Hematopoietic multipotent progenitor cell treated with erythropoietin and hydrocortisone succinate and interleukin-3 and kit ligand, for 15 days (in vitro differentiated cells): ENCODE data around the gene ASCC3.
"Not testable (repeated sequence)": the region's sequence is repeated elsewhere in the genome, so short reads cannot be mapped to it uniquely, and the experiment has no call there.

Experiments
- DNase-seq: peaks from one replicate; pipeline ENCODE4 v3.0.0-alpha.2; 2015; ENCODE audit warnings: low spot score

Gene ASCC3

DNA sequence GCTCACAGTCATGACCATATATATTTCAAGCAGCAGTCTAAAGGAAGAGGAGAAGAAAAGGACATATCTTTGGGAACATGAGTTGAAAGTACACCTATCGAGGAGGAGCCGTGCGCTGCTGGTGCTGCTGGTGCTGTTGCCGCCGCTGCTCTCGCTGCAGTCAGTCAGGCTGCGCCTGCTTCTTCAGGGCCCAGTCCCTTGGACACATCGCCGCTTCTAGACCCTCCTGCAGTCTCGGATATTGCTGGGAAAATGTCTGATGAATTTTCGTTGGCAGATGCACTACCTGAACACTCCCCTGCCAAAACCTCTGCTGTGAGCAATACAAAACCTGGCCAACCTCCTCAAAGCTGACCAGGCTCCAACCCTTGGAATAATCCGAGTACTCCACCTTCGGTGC lies 8.2 kb upstream of the ASCC3 start:
- no peak for DNase-seq

DNA sequence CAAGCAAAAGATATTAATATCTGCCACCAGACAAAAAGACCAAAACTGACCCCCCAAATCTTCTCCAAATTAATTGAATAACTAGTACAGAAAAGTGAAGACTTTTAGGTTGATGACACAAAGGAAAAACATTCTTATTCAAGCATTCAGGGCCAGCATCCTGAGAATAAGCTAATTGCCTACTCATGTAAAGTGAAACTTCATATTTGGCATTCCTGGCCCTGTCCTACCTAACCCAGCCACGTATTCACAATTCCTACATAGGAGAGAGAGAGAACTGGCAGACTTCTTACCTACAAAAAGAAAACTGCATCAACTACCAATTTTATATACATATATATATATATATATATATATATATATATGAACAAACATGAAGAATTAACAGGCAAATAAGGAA lies 4.9 kb upstream of the ASCC3 start:
- no peak for DNase-seq

DNA sequence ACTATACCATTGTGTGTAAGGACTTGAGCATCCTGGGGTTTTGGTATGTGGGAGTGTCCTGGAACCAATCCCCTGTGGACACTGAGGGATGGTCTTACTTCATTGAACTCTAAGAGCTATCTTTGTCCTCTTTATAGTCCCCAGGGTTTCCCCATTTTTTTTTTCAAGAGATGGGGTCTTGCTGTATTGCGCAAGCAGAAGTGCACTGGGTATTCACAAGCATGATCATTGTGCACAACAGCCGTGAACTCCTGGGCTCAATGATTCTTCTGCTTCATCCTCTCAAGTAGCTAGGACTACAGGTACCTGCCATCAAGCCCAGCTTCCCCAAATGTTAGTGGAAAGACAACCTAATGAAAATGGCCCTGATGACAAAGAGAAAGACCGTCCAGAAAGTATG lies 2.2 kb upstream of the ASCC3 start:
- DNase-seq: no peak

- DNase-seq: no peak
Observed at GRCh38 chr6:100881707-100882040, 545 bp upstream of the ASCC3 start.

- peak; percentile 24 for DNase-seq
Observed at GRCh38 chr6:100880149-100880852, 828 bp downstream of the ASCC3 start.

DNA sequence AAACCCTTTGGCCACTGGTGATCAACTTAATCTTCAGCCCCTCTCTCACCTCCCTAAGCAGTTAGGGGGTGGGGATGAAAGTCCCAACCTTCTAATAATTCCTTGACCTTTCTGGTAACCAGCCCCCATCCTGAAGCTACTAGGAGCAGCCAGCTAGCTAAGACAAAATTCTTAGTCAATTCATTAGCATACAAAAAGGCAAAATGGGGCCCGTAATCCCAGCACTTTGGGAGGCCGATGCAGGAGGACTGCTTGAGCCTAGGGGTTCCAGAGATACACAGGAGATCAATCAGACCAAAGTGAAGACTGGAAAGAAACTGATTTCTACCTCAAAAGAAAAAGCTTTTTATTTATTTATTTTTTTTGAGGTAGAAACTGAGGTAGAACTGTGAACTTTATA lies 1.8 kb downstream of the ASCC3 start:
- no peak for DNase-seq

GRCh38 chr6:100877851-100878250 lies 3.3 kb downstream of the ASCC3 start:
- DNase-seq: no peak

GRCh38 chr6:100876251-100876650 lies 4.9 kb downstream of the ASCC3 start:
- no peak for DNase-seq

DNA sequence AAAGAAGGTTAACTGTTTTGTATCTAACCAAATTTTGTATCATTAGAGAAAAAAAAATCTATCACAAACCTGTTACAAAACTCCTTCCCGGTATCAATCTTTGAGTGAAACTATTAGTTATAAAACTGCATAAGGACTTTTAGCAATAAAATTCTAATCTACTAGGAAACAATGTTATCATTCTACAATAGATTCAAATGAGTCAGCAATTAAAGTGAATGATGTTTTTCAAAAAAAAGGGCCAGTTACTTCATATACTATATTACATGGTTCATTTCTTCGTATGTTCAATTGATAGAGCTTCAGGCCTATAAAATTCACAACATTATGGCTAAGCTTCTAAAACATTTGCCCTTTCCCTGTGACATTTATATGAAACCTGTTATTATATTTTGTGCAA lies 15.6 kb downstream of the ASCC3 start:
- no peak for DNase-seq

DNA sequence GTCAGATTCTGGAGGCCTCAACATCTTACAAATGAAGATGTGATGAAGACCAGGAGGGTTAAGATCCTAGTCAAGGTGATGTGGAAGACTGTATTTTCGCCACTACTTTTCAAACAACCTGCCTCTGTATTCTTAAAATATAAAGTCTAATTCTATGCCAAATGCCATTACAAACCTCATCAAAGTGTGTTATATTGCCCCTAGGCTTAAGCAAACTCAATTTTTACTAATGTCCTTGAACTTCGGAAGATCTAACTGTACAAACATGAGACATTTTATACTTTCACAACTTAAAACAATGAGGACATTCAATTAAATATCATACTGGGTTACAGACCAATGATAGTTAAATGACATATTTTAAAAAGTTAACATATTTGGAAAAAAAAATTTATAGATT lies 19.1 kb downstream of the ASCC3 start:
- DNase-seq: no peak

- DNase-seq: no peak
Observed at GRCh38 chr6:100856146-100856545, 25.0 kb downstream of the ASCC3 start.

DNA sequence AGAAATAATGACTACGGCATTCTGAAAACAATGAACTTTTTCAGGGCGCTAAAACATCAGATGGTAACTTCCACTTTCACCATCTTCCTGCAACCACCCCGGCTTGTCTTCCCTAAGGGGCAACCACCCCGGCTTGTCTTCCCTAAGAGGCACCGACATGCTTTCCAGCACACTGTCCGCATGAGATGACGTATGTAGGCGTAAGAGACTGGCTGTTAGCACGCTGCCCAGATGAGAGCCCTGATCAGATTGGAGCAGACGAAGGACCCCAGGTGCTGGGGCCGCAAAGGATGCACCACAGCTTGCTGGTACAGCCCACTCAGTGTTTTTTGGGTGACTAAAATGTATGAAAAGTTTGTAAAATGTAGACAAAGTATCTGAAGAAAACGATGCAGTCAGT lies 29.3 kb downstream of the ASCC3 start:
- DNase-seq: no peak

- DNase-seq: no peak
Observed at GRCh38 chr6:100850174-100850573, 31.0 kb downstream of the ASCC3 start.

DNA sequence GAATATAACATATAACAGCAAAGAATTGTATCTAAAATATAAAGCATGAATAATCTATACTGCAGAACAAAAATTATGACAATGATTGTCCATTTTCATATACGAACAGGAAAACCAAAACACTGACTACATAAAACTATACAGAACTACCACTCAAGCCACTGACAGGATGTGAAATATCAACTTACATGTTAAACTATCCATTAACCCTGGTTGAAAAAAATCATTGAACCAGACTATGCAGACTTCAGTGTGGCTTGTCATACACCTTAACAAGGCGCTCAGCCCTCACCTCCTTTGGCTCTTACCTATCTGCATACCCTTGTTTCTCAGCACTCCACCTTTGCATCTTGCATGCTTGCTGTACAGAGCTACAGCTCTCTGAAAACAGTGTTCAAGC lies 34.9 kb downstream of the ASCC3 start:
- DNase-seq: no peak

- DNase-seq: no peak
Observed at GRCh38 chr6:100845676-100846075, 35.5 kb downstream of the ASCC3 start.

- DNase-seq: no peak
Observed at GRCh38 chr6:100839419-100839818, 41.7 kb downstream of the ASCC3 start.

DNA sequence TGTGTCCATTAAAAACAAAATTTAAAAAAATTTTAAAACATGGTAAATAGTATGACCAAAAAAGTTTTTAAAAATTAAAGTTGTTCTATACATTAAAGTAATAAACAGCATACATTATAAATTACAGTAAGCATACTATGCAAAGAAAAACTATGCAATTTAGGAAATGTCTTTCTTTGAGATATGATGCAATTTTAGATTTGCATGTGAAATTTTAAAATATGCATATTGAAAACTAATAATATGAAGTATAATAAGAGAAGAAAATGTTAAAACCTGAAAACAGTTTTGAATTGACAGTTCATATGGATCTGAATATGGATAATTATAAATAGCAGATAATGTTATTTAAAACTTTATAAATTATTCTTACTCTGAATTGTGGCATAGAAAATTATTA lies 43.1 kb downstream of the ASCC3 start:
- DNase-seq: no peak

GRCh38 chr6:100833972-100834574 lies 47.1 kb downstream of the ASCC3 start:
- DNase-seq: no peak

- not testable (repeated sequence) for DNase-seq
Observed at GRCh38 chr6:100829077-100829595, 52.0 kb downstream of the ASCC3 start.

DNA sequence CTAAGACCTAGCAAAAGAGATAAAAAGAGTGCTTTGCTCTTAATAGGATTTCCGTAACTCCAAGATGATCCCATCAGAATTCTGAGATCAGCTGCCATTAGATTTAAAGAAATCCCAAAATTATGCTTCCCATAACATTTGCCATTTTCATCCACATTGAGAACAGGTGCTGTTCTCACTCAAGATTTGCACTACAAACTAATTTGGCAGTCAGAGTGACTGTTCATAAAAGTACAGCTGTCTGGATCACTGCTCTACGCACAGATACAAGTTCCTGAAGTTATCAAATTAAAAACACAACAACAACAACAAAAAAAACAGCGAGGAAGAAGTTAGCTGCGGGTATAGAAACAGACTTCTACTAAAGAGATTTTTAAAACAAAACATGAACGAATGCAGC lies 58.1 kb downstream of the ASCC3 start:
- DNase-seq: no peak

- no peak for DNase-seq
Observed at GRCh38 chr6:100818066-100818465, 63.1 kb downstream of the ASCC3 start.

GRCh38 chr6:100810015-100810414 lies 71.1 kb downstream of the ASCC3 start:
- DNase-seq: no peak

GRCh38 chr6:100809346-100809745 lies 71.8 kb downstream of the ASCC3 start:
- DNase-seq: no peak

DNA sequence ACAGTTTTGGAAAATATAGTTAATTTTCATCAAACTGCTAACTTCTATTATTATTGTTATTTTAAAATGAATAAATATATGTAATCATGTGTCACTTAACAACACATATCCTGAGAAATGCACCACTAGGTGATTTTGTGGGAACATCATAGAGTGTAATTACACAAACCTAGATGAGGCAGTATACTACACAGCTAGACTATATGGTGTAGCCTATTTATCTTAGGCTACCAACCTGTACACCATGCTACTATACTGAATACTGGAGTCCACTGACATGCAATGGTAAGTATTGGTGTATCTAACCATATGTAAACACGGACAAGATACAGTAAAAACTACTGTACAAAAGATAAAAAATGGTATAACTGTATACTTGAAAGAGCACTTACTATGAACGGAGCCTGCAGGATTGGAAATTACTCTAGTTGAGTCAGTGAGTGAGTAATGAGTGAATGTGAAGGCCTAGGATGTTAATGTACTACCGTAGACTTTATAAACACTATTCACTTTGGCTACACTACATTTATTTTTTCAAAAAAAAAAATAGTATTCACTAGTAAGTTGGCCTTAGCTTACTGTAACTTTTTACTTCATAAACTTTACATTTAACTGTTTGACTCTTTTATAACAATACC lies 72.4 kb downstream of the ASCC3 start:
- DNase-seq: no peak
